Chondrocyte (in vitro differentiated cells): Measurements from ENCODE around the gene ZFR2. TPM values are rescaled to one million over a fixed set of nuclear protein-coding genes. Genes with fewer than 3 reads are reported as not detected.

Experiments
- DNase-seq: peaks from one replicate; pipeline ENCODE4 v3.0.0; 2021; ENCODE audit warnings: mixed read lengths, low spot score
- H3K27ac Mint-ChIP-seq: one replicate; pipeline ENCODE4 v1.8.0; 2021; ENCODE audit warnings: mild to moderate bottlenecking, moderate library complexity, mixed read lengths; ENCODE audit not compliant: unreplicated experiment
- H3K27me3 Mint-ChIP-seq: 2 replicates; pipeline ENCODE4 v1.8.0; 2021; ENCODE audit warnings: low read depth, mixed read lengths
- H3K36me3 Mint-ChIP-seq: 2 replicates; pipeline ENCODE4 v1.8.0; 2021; ENCODE audit warnings: low read depth, mixed read lengths
- H3K4me1 Mint-ChIP-seq: 2 replicates; pipeline ENCODE4 v1.8.0; 2021; ENCODE audit warnings: low read depth, mild to moderate bottlenecking, mixed read lengths
- H3K4me3 Mint-ChIP-seq: one replicate; pipeline ENCODE4 v1.8.0; 2021; ENCODE audit warnings: mild to moderate bottlenecking, moderate library complexity, mixed read lengths; ENCODE audit not compliant: unreplicated experiment
- H3K9me3 Mint-ChIP-seq: 2 replicates; pipeline ENCODE4 v1.8.0; 2021; ENCODE audit warnings: low read depth, mixed read lengths
- CTCF ChIP-seq: fragments of 200-600 bp; sonication (generic); IDR thresholded peaks from 2 replicates; pipeline ENCODE4 v1.5.0; 2021; ENCODE audit warnings: antibody characterized with exemption, mild to moderate bottlenecking, moderate library complexity
- total RNA-seq: library from RNA; stranded (reverse); gene quantifications from 3 replicates; pipeline ENCODE4 v1.2.1, GENCODE V29; 2021

The ZFR2 gene
- total RNA-seq, 1 donor from 2014 or later = not detected

GRCh38 chr19:3813473-3814392 lies 55.1 kb downstream of the ZFR2 start:
- DNase-seq = no peak
- TF ChIP-seq CTCF = no peak
- peaks cover 8% of the 10 kb centered on the region for H3K4me1 Mint-ChIP-seq
- peaks cover 5% of the 10 kb centered on the region for H3K27me3 Mint-ChIP-seq
- no peak overlapping the region for H3K27ac Mint-ChIP-seq
- H3K9me3 Mint-ChIP-seq = no peaks in the 10 kb centered on the region
- H3K36me3 Mint-ChIP-seq = no peaks in the 10 kb centered on the region
- H3K4me3 Mint-ChIP-seq = no peak overlapping the region

- peaks cover 3% of the 10 kb centered on the region for H3K4me1 Mint-ChIP-seq
- no peak for DNase-seq
- H3K4me3 Mint-ChIP-seq = no peak overlapping the region
- H3K27ac Mint-ChIP-seq = no peak overlapping the region
- H3K27me3 Mint-ChIP-seq = peaks cover 2% of the 10 kb centered on the region
- no peak for TF ChIP-seq CTCF
- H3K9me3 Mint-ChIP-seq = no peaks in the 10 kb centered on the region
- H3K36me3 Mint-ChIP-seq = no peaks in the 10 kb centered on the region
These were observed 58.0 kb downstream of the ZFR2 start for GRCh38 chr19:3810708-3811355.

GRCh38 chr19:3809881-3810707 lies 58.7 kb downstream of the ZFR2 start:
- no peaks in the 10 kb centered on the region for H3K9me3 Mint-ChIP-seq
- peaks cover 2% of the 10 kb centered on the region for H3K27me3 Mint-ChIP-seq
- no peak overlapping the region for H3K27ac Mint-ChIP-seq
- H3K4me3 Mint-ChIP-seq = no peak overlapping the region
- H3K4me1 Mint-ChIP-seq = peaks cover 3% of the 10 kb centered on the region
- H3K36me3 Mint-ChIP-seq = no peaks in the 10 kb centered on the region
- DNase-seq = no peak
- TF ChIP-seq CTCF = no peak

- Mint-ChIP-seq H3K36me3 (no peaks in the 10 kb centered on the region), H3K4me3 (no peak overlapping the region), H3K9me3 (no peaks in the 10 kb centered on the region), H3K27ac (no peak overlapping the region), H3K4me1 (peaks cover 3% of the 10 kb centered on the region), H3K27me3 (peaks cover 4% of the 10 kb centered on the region)
- DNase-seq = no peak
- no peak for TF ChIP-seq CTCF
These were observed 60.3 kb downstream of the ZFR2 start for GRCh38 chr19:3808420-3809143.
